Left lobe of liver (tissue), 2 donors: ENCODE results near the gene KRT35. TPM values are rescaled to one million over a fixed set of nuclear protein-coding genes. Genes with fewer than 3 reads are reported as not detected.

Source experiments
- ATAC-seq: fragments of 200-7000 bp; cut with Tn5 transposase; one replicate; pipeline ENCODE4 v1.9.1; 2020; ENCODE audit warnings: mild to moderate bottlenecking, moderate library complexity
- DNase-seq: peaks from one replicate; pipeline ENCODE4 v3.0.0-alpha.2; 2020; ENCODE audit warnings: low spot score
- total RNA-seq: library from RNA; stranded (reverse); gene quantifications from one replicate; pipeline ENCODE4 v1.2.1, GENCODE V29; 2021
- donor health status: DM: no; HTN: no; CAD: no; lungs with moderate emphysema.
- donor health status: DM: no; HTN: yes; CAD: no.

Gene KRT35
- total RNA-seq, 1 donor from 2014 or later = not detected

DNA sequence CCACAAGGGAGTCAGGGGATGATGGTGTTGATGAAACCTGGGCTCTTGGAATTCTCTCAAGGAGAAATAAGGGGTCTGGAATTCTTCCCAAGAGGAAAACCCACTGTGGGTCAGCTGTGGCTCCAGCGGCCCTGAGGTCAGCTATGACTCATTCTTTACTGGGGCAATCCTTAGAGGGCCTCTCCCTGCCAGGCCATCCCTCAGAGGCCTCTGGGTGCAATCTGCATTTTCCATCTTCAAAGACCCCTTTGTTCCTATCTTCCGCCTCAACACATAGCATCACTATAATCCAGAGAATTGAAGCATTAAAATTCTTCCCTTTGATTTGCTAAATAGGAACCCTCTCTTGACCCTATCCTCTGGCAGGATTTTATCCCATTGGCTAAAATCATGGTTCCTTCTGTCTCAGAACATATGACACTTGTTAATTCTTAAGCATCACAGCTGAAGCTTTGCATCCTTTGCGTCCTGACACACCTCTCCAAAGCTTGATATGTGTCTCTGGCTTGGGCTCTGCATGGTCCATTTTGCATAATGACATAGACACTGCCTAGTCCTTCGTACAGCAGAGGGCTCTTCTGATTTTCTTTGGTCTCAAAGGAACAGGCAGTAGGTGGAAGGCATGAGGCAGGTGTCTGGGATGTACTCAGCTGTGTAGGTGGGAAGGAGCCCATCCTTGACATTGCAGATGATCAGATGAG lies 52.2 kb downstream of the KRT35 start:
- DNase-seq (no peak), ATAC-seq (no peak)

Other genes starting within 250 kb of the KRT35 start
- gene KRTAP9-3, start 248.7 kb downstream of the KRT35 start, total RNA-seq = not detected
- gene KRTAP9-8, start 243.2 kb downstream of the KRT35 start, total RNA-seq = not detected
- not detected for gene KRTAP9-4, start 231.5 kb downstream of the KRT35 start, total RNA-seq
- gene KRTAP9-9, start 225.8 kb downstream of the KRT35 start, total RNA-seq = not detected
- not detected for gene KRTAP9-6, start 215.8 kb downstream of the KRT35 start, total RNA-seq
- gene KRTAP9-7, start 205.5 kb downstream of the KRT35 start, total RNA-seq = not detected
- not detected for gene KRTAP29-1, start 178.3 kb downstream of the KRT35 start, total RNA-seq
- gene KRTAP16-1, start 171.8 kb downstream of the KRT35 start, total RNA-seq = not detected
- not detected for gene KRTAP17-1, start 165.4 kb downstream of the KRT35 start, total RNA-seq
- not detected for gene KRT33A, start 130.3 kb downstream of the KRT35 start, total RNA-seq
- gene KRT33B, start 111.3 kb downstream of the KRT35 start, total RNA-seq = not detected
- not detected for gene KRT34, start 98.8 kb downstream of the KRT35 start, total RNA-seq
- not detected for gene KRT31, start 83.5 kb downstream of the KRT35 start, total RNA-seq
- gene KRT37, start 56.6 kb downstream of the KRT35 start, total RNA-seq = not detected
- not detected for gene KRT38, start 40.2 kb downstream of the KRT35 start, total RNA-seq
- gene KRT32, start 13.8 kb downstream of the KRT35 start, total RNA-seq = not detected
- not detected for gene KRT36, start 8.8 kb upstream of the KRT35 start, total RNA-seq
- gene KRT13, start 24.5 kb upstream of the KRT35 start, total RNA-seq = not detected
- gene KRT15, start 37.7 kb upstream of the KRT35 start, total RNA-seq = 0.15 TPM
- gene KRT19, start 47.2 kb upstream of the KRT35 start, total RNA-seq = 5.7 TPM
- gene KRT9, start 90.9 kb upstream of the KRT35 start, total RNA-seq = not detected
- not detected for gene KRT14, start 105.7 kb upstream of the KRT35 start, total RNA-seq
- gene KRT16, start 131.6 kb upstream of the KRT35 start, total RNA-seq = not detected
- gene KRT17, start 143.4 kb upstream of the KRT35 start, total RNA-seq = not detected
- gene EIF1, start 207.7 kb upstream of the KRT35 start, total RNA-seq = 257 TPM
- gene GAST, start 231.2 kb upstream of the KRT35 start, total RNA-seq = not detected